T-helper 2 cell treated with Interferon-gamma antibody and Interleukin-4, amounts not matched to agents 100 ng/mL and 5 ng/mL, for 36 hours (primary cell): ENCODE results near the gene ACVR1B. TPM values are rescaled to one million over a fixed set of nuclear protein-coding genes. Genes with fewer than 3 reads are reported as not detected.

Experiments
- intact Hi-C: fragments of 100-400 bp; cut with micrococcal nuclease; formaldehyde crosslinking; loops from one replicate; pipeline ENCODE4 v1.15.1; 2023
- total RNA-seq: library from RNA; stranded (reverse); gene quantifications from 2 replicates; pipeline ENCODE4 v1.2.3, GENCODE V29; 2022

ACVR1B gene
- total RNA-seq = 2.1 and 2.6 TPM in 2 replicates

DNA sequence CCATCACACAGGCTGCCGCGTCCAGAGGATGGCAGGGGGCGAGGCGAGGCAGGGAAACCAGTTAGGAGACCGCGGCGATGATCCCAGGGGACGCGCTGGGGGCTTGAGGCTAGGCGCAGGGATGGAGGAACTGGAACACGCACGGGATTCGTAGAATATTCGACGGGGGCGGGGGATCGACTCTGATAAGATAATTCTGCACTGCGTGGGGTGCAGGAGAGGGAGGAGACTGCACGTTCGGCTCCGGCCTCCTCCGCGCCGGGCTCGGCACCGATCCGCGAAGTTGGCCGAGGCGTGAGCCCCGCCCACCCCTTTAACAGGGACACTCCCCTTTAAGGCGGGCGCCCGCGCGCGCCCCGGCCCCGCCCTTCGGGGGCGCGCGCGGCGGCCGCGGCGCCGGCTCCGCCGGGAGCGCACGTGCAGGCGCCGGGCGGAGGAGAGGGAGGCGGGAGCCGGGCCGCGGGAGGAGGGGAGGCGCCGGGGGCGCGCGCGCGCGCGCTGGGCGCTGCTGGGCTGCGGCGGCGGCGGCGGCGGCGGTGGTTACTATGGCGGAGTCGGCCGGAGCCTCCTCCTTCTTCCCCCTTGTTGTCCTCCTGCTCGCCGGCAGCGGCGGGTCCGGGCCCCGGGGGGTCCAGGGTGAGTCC, at the start of gene ACVR1B:
ACVR1B (plus strand) TSS at position 501 of the 644 bp plus-strand sequence; CDS start at position 546, 45 bp downstream.
- intact Hi-C loops = loop anchor here (2.0 kb wide), 1 partner anchor 73 kb away; no protein-coding TSS in a partner anchor

DNA sequence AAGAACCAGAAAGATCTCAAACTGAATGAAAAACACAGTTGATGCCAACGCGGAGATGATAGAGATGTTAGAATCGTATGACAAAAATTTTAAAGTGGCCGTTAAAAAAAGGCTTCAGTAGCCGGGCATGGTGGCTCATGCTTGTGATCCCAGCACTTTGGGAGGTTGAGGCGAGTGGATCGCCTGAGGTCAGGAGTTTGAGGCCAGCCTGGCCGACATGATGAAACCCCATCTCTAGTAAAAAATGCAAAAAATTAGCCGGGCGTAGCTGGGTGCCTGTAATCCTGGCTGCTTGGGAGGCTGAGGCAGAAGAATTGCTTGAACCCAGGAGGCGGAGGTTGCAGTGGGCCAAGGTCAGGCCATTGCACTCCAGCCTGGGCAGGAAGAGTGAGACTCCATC, 49.6 kb upstream of the ACVR1B start:
- intact Hi-C loops = no loop called here

DNA sequence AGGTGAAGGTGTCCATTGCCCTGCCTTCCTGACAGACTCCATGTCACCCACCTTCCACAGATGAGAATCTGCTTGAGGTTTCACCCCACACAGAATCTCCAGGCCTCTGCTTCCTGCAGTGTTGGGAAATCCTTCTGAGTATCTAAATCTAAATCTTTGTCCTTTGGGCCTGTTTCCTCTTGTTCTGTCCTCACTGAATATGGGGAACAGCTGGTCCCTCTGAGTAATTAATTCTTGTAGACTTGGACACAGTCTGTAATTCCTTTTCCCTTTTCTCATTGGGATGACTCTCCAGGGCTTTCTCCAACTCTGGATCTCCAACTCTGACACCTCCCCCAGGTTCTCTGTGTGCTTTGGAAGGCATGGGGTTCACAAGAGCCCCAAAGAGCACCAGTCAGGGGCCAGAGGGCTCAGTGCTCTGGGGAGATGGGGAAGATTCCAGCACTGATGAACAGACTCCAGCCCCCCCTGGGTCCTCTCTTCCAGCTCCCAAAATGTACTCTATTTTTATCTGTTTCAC, 46.5 kb upstream of the ACVR1B start:
- intact Hi-C loops = no loop called here

DNA sequence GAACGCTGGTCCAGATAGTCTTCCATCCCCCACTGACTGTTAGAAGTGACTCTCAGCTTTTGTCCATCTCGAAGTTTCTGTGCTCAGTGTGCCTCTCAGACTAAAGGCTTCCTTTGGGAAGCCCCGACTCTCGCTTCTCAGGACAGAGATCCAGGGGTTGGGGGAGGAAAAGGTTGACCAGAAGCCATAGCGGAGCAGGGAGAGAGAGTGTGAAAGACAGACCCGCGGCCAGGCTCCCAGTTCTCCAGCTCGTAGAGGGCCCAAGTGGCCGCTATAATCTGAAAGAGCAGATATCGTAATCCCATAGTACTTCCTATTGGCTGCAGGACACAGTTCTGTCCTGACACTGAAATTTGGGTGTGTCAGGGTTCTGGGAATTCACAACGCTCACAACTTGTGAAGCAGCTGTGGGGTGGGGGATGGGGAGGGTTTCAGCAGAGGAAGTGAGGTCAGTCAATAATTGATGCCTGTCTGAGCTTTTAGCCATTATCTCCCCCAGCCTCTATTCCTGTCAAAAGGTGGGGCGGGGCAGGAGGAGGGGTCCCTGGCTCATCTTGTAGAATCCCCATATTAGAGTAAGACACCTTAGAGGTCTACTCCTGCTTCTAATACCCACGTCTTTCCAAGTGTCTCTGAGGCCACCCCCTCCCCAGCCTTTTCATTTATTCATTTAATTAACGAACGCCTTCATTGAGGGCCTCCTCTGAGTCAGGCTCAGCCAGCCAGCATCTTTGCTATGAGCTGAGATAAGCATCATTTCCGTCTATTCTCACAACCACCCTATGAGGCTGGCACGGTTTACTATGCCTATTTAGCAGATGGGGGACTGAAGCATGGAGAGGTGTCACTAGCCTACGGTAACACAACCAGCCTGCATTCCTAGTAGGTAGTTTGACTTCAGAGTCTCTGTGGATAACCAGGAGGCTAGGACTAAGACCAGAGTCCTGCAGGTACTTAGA, 45.7 kb upstream of the ACVR1B start:
- intact Hi-C loops = no loop called here

DNA sequence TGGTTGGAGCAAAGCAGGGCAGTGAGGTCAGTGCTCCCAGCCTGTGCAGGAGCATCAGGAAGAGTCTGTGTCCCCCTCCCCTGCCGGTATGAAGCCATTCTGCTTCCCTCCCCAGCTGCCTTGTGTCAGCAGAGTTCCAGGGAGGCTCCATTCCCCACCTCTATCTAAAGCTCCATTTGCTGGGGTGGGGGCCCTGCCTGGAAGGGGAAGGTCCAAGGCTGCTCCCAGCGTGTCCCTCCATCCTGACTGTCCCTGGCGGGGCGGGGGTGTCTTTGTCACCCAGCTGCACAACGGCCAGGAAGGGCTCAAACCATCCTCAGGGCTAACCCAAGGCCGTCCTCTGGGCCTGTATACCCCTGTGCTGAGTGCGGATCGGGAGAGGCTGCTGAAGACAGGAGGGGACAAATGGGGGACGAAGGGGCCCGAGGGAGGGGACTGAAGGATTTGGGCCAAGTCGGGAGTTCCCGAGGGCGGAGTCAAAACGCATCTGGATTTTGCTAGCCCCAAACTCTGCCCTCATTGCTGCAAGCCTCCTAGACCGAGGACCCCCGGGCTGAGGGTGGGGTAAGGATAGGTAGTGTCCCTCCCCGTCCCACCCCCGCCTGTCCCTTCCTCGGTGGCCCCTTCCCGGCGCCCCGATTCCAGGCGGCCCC, 44.9 kb upstream of the ACVR1B start:
- intact Hi-C loops = no loop called here

DNA sequence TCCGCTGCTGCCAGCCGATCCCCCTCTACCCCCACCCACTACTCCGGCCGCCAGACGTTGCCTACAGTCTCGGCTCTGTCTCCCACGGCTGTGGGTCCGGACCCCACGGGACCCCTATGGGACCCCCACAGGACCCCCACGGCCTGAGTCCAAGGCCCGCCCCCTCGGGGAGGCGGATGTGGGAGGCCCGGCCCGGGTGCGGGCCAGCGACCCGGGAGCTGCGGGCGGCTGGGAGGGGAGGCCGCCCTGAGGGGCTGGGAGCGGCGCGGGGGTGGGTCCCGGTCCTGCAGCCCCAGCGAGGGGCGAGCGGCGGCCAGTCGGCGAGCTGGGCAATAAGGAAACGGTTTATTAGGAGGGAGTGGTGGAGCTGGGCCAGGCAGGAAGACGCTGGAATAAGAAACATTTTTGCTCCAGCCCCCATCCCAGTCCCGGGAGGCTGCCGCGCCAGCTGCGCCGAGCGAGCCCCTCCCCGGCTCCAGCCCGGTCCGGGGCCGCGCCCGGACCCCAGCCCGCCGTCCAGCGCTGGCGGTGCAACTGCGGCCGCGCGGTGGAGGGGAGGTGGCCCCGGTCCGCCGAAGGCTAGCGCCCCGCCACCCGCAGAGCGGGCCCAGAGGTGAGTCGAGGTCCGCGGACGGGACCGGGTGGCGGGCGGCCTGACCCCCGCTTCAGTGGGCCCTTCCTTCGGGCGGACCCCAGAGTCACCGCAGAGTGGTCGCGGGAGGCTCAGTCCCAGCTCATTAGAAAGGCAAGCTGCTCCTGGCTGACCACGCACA, 44.2 kb upstream of the ACVR1B start, which contains the start of gene ACVRL1:
ACVRL1 (plus strand) TSS at position 422 of the 773 bp plus-strand sequence. CDS start 4,971 bp downstream, outside the sequence.
- intact Hi-C loops = no loop called here

DNA sequence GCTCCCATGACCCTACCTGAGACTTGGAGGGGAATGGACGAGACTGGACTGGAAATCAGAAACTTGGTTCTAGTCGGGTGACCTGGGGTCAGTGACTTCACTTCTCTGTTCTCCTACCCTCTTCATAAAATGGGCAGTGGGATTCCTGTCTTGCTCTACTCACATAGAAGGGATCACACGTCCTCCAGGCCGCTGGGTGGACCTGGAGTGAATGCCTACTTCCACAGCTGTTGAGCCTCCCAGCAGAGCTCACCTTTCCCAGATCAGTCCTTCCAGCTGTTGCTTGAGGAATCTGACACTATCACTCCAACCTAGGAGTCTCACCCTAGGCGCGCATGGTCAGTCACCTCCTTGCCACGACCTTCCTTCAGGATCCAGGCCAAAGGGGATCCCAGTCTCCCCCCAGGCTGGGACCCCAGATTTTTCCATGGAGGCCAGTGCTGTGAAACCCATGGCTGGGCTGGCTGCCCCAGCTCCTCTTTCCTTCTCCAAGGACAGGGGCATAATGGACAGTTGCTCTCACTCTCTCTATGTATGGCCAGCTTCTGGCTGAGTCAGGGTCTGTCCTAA, 43.6 kb upstream of the ACVR1B start:
- intact Hi-C loops = no loop called here

DNA sequence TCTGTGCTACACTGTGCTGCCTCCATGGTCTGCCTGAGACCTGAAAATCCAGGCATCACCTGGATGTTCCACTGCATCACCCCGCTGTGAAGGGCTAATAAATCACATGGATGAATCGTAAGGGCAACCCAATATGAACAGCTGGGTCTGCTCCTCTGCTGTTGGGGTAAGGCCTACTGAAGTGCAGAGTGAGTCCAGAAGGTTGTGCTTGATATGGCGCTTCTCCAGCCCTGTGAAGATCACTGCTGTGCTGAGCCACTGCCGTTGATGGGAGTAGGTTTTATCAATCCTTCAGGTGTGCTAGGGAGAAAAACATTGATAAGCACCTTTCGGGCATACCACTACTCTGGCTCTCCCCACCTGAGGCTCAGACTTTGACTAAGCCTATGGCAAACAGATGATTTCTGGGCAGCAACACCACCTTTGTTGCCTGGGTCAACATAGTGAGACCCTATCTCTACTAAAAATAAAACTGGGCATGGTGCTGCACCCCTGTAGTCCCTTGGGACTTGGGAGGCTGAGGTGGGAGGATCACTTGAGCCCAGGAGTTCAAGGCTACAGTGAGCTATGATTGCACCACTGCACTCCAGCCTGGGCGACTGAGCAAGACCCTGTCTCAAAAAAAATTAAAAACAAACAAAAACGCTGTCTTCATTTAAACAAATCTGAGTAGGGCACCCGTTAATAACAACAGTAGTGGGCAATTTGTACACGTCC, 42.5 kb upstream of the ACVR1B start:
- intact Hi-C loops = no loop called here

DNA sequence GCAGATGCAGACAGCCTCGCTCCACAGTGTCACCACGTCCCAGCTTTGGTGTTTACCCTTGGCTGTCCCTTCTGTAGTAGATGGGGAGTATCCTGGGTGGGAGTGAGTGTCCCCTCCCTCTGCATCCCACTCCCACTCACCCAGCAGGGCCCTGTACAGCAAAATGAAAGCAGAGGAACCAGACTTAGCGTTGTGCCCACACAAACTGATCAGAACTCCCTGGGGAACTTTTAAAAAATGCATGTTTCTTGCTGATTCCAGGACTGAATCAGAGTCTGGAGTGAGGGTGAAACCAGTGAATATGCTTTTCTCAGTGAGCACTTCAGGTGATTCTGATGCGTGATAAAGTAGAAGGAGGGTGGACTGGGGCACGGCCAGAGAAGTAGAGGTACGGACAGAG, 41.3 kb upstream of the ACVR1B start:
- intact Hi-C loops = no loop called here

DNA sequence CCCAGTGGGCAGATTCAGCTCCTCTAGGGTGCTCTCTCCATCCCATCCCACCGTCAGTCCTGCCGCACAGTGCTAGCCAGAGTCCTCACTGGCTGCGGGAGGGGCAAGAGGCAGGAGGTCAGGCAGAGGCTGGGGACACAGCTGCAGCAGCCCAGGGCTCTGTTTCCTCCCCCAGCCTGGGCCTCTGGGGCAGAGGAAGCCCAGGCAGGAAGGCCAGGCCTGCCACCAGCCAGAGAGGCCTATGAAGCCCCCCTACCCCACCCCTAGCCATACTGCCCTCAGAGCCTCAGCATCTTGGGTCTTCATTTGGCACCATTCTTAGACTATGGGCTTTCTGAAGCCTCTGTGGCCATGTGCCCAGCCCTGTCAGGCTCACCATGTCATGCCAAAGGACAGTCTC, 40.8 kb upstream of the ACVR1B start:
- intact Hi-C loops = no loop called here

DNA sequence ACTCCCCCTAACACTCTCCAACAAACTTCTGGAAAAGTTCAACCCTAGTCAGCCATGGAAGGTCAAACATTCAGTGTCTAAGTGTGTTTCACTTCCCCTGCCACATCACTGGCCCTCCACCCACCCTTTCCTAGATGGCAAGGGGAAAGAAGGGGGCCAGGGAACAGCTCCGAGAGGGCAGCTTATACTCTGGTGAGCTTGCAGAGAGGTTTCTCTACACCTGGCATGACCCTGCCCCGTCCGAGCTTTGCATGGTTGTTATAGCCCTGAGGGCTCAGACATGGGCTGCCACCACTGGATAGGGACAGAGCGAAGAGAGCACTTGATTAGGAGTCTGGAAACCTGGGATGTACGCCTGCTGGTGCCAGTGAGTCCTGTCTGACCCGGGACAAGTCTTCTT, 40.2 kb upstream of the ACVR1B start:
- intact Hi-C loops = no loop called here

DNA sequence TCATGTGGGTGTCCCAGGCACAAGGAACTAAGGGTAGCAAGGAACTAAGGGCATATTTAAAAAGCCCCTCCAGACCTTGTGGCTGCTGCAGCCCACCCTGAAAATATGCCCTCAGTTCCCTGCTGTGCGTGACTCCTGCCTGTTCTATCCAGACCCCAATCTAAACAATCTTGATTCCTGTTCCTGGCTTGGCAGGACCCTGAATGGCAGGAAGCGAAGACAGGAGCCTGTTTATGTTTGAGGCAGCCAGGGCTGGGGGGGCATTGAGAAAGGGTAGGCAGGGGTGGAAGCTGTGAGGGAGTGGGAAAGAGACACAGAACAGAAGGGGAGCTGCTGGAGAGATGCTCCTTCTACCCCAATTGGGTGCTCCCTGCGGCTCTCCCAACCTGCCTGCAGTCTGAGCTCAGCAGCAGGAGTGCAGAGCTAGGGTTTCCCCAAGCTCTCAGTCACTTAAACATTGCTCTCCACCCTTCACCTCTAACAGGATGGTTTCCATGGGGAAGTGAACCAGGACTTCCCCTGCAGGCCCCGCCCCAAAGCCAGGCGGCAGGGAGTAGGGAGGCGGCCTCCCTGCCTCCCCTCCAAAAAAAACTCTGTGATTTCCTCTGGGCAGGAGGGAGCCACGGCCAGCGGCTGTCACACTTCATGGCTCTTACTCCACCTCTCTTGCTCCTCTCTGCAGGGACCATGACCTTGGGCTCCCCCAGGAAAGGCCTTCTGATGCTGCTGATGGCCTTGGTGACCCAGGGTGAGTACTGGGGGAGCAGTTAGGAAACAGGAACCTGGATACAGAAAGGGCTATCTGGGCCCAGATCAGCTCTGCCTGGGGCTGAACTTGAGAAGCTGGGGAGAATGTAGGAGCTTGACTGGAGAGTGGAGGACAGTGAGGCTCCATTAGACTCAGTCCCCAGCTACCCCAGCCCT, 39.4 kb upstream of the ACVR1B start:
- intact Hi-C loops = no loop called here

DNA sequence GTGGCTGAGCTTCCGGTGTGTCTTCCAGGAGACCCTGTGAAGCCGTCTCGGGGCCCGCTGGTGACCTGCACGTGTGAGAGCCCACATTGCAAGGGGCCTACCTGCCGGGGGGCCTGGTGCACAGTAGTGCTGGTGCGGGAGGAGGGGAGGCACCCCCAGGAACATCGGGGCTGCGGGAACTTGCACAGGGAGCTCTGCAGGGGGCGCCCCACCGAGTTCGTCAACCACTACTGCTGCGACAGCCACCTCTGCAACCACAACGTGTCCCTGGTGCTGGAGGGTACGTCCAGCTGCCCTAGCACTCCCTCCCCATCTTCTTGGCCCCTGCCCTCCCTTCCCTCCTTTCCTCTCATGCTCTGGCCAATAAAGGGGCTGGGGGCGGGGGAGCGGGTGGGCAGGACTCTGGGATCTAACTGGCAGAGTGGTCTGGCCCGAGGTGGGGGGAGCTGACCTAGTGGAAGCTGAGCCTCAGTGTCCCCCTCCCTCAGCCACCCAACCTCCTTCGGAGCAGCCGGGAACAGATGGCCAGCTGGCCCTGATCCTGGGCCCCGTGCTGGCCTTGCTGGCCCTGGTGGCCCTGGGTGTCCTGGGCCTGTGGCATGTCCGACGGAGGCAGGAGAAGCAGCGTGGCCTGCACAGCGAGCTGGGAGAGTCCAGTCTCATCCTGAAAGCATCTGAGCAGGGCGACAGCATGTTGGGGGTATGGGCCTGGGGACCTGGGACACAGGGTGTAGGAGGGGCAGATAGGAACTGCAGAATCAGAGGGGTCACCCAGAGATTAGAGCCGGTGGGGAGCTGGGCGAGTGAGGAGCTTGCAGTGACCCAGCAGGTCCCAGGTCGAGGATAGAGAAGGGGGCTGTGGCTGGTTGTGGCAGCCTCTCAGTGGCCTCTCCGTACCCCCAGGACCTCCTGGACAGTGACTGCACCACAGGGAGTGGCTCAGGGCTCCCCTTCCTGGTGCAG, 38.1 kb upstream of the ACVR1B start:
- intact Hi-C loops = no loop called here

DNA sequence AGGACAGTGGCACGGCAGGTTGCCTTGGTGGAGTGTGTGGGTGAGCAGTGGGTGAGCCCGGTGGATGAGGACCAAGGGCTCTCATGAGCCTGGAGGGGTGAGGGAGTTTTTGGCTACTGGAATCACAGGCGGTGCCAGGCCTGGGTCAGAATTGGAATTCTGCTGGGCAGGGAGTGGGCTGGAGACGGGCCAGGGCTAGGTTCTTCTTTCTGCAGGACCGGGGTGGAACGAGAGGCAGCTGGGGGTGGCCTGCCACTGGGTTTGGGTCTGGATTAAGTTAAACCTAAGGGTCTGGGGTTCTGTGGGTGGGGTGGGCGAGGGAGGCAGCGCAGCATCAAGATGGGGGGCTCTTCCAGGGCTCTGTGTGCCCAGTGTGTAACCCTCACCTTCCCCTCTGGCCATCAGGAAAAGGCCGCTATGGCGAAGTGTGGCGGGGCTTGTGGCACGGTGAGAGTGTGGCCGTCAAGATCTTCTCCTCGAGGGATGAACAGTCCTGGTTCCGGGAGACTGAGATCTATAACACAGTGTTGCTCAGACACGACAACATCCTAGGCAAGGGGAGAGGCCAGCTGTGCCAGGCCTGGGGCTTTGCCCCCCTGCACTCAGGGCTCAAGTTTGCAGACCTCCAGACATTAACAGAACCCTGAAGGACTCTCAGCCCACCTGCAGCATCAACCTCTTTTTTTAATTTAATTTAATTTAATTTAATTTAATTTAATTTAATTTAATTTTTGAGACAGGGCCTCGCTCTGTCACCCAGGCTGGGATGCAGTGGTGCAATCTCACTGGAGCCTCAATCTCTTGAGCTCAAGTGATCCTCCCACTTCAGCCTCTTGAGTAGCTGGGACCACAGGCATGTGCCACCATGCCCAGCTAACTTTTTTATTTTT, 37.2 kb upstream of the ACVR1B start:
- intact Hi-C loops = no loop called here

DNA sequence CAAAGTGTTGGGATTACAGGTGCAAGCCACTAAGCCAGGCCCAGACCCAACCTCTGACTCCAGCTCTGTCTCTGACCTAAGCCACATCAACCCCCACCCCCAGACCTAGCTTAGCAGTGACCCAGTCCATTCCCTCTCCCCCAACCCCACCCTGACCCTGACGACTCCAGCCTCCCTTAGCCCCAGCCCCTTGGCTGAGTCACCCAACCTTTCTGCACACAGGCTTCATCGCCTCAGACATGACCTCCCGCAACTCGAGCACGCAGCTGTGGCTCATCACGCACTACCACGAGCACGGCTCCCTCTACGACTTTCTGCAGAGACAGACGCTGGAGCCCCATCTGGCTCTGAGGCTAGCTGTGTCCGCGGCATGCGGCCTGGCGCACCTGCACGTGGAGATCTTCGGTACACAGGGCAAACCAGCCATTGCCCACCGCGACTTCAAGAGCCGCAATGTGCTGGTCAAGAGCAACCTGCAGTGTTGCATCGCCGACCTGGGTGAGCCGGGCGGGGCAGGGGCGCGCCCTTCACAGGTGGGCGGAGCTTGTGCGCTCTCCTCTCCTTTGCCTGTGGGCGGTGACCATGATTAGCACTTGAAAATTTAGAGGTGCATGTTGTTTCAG, 36.4 kb upstream of the ACVR1B start:
- intact Hi-C loops = no loop called here

DNA sequence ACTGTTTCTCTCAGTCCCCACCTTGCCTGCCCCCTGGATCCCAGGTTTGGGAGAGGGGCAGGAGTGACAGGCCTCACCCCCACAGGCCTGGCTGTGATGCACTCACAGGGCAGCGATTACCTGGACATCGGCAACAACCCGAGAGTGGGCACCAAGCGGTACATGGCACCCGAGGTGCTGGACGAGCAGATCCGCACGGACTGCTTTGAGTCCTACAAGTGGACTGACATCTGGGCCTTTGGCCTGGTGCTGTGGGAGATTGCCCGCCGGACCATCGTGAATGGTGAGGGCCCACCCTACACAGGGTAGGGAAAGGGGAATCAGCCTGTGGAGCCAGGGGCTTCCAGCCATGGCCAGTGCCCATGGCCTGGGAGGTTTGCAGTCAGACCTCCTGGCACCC, 35.5 kb upstream of the ACVR1B start:
- intact Hi-C loops = no loop called here
